Measurements from ENCODE around the gene SPAG16.

GRCh38 chr2:214265991-214266489 lies 981.8 kb downstream of the SPAG16 start:
- TF ChIP-seq CTCF (conservative IDR thresholded peaks at IDR 0.05; ENCODE audit: low read length) (no peak), EZH2phosphoT487 (IDR thresholded peaks at IDR 0.05; ENCODE audit: borderline replicate concordance) (no peak)
